HL-60 (cell line): ENCODE data around the gene RHBDD3.

Experiments used
- DNase-seq, 2 experiments: peaks; one replicate each; pipeline ENCODE4 v3.0.0-alpha.2; 2010 to 2020; ENCODE audit warnings: low read depth in 1 of 2, low spot score in 1 of 2
- H3K27ac ChIP-seq: fragments of 250-450 bp; sonication (Bioruptor Pico); replicated peaks from 2 replicates; pipeline ENCODE4 v1.5.1; 2020; ENCODE audit warnings: mild to moderate bottlenecking, moderate library complexity
- H3K27me3 ChIP-seq: fragments of 250-450 bp; sonication (Bioruptor Pico); 2 replicates; pipeline ENCODE4 v1.5.1; 2021; ENCODE audit warnings: mild to moderate bottlenecking, moderate library complexity; ENCODE audit not compliant: insufficient read depth, poor library complexity, severe bottlenecking
- H3K4me3 ChIP-seq: replicated peaks from 2 replicates; pipeline ENCODE4 v1.5.1; 2011; ENCODE audit warnings: mild to moderate bottlenecking, control low read depth, low read length; ENCODE audit not compliant: insufficient read depth
- CTCF ChIP-seq: IDR thresholded peaks from one replicate; pipeline ENCODE4 v1.5.1; 2011; ENCODE audit warnings: low read length, control low read depth, inconsistent platforms; ENCODE audit not compliant: insufficient read depth
- GABPA ChIP-seq: IDR thresholded peaks from 2 replicates; pipeline ENCODE4 v1.6.1; 2012; ENCODE audit warnings: low read depth
- POLR2AphosphoS5 ChIP-seq: IDR thresholded peaks from 2 replicates; pipeline ENCODE4 v1.6.1; 2012; ENCODE audit warnings: low read depth
- REST ChIP-seq: IDR thresholded peaks from 2 replicates; pipeline ENCODE4 v1.6.1; 2012; ENCODE audit warnings: low read depth; ENCODE audit not compliant: insufficient replicate concordance
- SPI1 ChIP-seq: IDR thresholded peaks from 2 replicates; pipeline ENCODE4 v1.6.1; 2012; ENCODE audit warnings: low read depth, mild to moderate bottlenecking, borderline replicate concordance

RHBDD3 gene

GRCh38 chr22:29277927-29278326 lies 10.1 kb upstream of the RHBDD3 start:
- H3K27ac ChIP-seq, result no peak overlapping the region

GRCh38 chr22:29275819-29276565 lies 8.2 kb upstream of the RHBDD3 start:
- Histone ChIP-seq H3K4me3 (no peak overlapping the region), H3K27ac (no peak overlapping the region), H3K27me3 (no peaks in the 10 kb centered on the region)
- DNase-seq, result no peak
- TF ChIP-seq GABPA, result no peak
- TF ChIP-seq CTCF, result no peak
- TF ChIP-seq REST, result no peak
- no peak for TF ChIP-seq SPI1
- TF ChIP-seq POLR2AphosphoS5, result no peak

More at GRCh38 chr22:29277927-29278326, 10.1 kb upstream of the RHBDD3 start:
- TF ChIP-seq POLR2AphosphoS5 (no peak), GABPA (no peak), REST (no peak), SPI1 (no peak), CTCF (no peak)
- no peaks in the 10 kb centered on the region for H3K27me3 ChIP-seq
- no peak for DNase-seq
- no peak overlapping the region for H3K4me3 ChIP-seq

GRCh38 chr22:29275167-29275566 lies 7.4 kb upstream of the RHBDD3 start:
- Histone ChIP-seq H3K27ac (no peak overlapping the region), H3K4me3 (no peak overlapping the region), H3K27me3 (no peaks in the 10 kb centered on the region)
- no peak for DNase-seq
- TF ChIP-seq REST (no peak), POLR2AphosphoS5 (no peak), SPI1 (no peak), GABPA (no peak), CTCF (no peak)
